Superior temporal gyrus (tissue), 1 donor: Measurements from ENCODE around the gene RASL10A.

Experiments used
- DNase-seq: peaks from one replicate; pipeline ENCODE4 v3.0.0-alpha.2; 2016; ENCODE audit errors: extremely low spot score

Gene RASL10A

GRCh38 chr22:29305836-29306174, 9.7 kb downstream of the RASL10A start:
- DNase-seq: no peak

- no peak for DNase-seq
These were observed 12.6 kb downstream of the RASL10A start for GRCh38 chr22:29302681-29303465.

- DNase-seq: no peak
These were observed 13.2 kb downstream of the RASL10A start for GRCh38 chr22:29302402-29302680.

GRCh38 chr22:29301716-29302401, 13.6 kb downstream of the RASL10A start:
- DNase-seq: no peak

GRCh38 chr22:29300807-29301601, 14.5 kb downstream of the RASL10A start:
- DNase-seq: no peak

- DNase-seq: no peak
These were observed 15.1 kb downstream of the RASL10A start for GRCh38 chr22:29300467-29300806.

GRCh38 chr22:29299136-29299900, 16.2 kb downstream of the RASL10A start:
- DNase-seq: no peak

- DNase-seq: no peak
These were observed 16.9 kb downstream of the RASL10A start for GRCh38 chr22:29298641-29299040.

- peak; percentile 6 for DNase-seq
These were observed 23.1 kb downstream of the RASL10A start for GRCh38 chr22:29292379-29292778.

GRCh38 chr22:29291215-29291614, 24.3 kb downstream of the RASL10A start:
- peak; percentile 46 for DNase-seq

- no peak for DNase-seq
These were observed 25.4 kb downstream of the RASL10A start for GRCh38 chr22:29290061-29290460.

GRCh38 chr22:29288837-29289236, 26.7 kb downstream of the RASL10A start:
- peak; percentile 11 for DNase-seq

- DNase-seq: no peak
These were observed 31.3 kb downstream of the RASL10A start for GRCh38 chr22:29284196-29284595.

GRCh38 chr22:29277927-29278326, 37.6 kb downstream of the RASL10A start:
- no peak for DNase-seq

- DNase-seq: no peak
These were observed 39.5 kb downstream of the RASL10A start for GRCh38 chr22:29275819-29276565.

GRCh38 chr22:29275167-29275566, 40.3 kb downstream of the RASL10A start:
- DNase-seq: no peak

- no peak for DNase-seq
These were observed 42.9 kb downstream of the RASL10A start for GRCh38 chr22:29272624-29273023.

- DNase-seq: no peak
These were observed 44.8 kb downstream of the RASL10A start for GRCh38 chr22:29270475-29271271.

- DNase-seq: no peak
These were observed 45.6 kb downstream of the RASL10A start for GRCh38 chr22:29269731-29270474.

GRCh38 chr22:29269230-29269604, 46.3 kb downstream of the RASL10A start:
- no peak for DNase-seq
